K562 (cell line): ENCODE results near the gene NCCRP1.

Experiments used
- FOS ChIP-seq: IDR thresholded peaks from 3 replicates; pipeline ENCODE4 v1.6.1; 2011; ENCODE audit not compliant: insufficient read length; ENCODE audit errors: extremely low read depth
- MXI1 ChIP-seq: IDR thresholded peaks from 2 replicates; pipeline ENCODE4 v1.6.1; 2011; ENCODE audit warnings: low read depth, mild to moderate bottlenecking, improper control_type of control experiment, low read length
- NFE2 ChIP-seq: IDR thresholded peaks from 2 replicates; pipeline ENCODE4 v1.6.1; 2014; ENCODE audit warnings: antibody characterized with exemption, low read depth
- NR2C1 ChIP-seq, 2 experiments: fragments of 450-650 bp; IDR thresholded peaks; 2 replicates each; pipeline ENCODE4 v1.6.1; 2017; ENCODE audit warnings: mild to moderate bottlenecking in 2 of 2, antibody characterized with exemption in 1 of 2, inconsistent platforms in 1 of 2, missing compliant biosample characterization in 1 of 2, missing genetic modification characterization in 1 of 2
- RFX5 ChIP-seq: IDR thresholded peaks from 2 replicates; pipeline ENCODE4 v1.6.1; 2011; ENCODE audit warnings: low read depth, mild to moderate bottlenecking, improper control_type of control experiment, low read length
- SRF ChIP-seq, 2 experiments: fragments of 250-450, 450-650 bp in 1 of 2; sonication (Bioruptor Pico) in 1 of 2; sonication (generic) in 1 of 2; formaldehyde crosslinking; IDR thresholded peaks; 2 replicates each; pipeline versions ENCODE4 v1.5.0 to v1.5.1; 2020 to 2022; ENCODE audit warnings: mild to moderate bottlenecking in 1 of 2, missing genetic modification reagents in 1 of 2
- ZC3H11A ChIP-seq: IDR thresholded peaks from 2 replicates; pipeline ENCODE4 v1.6.1; 2012; ENCODE audit warnings: low read depth, low read length, improper control_type of control experiment
- ZNF121 ChIP-seq: sonication (generic); formaldehyde crosslinking; conservative IDR thresholded peaks from 2 replicates; pipeline ENCODE4 v1.8.0; 2022; ENCODE audit warnings: missing genetic modification reagents
- TF ChIP-seq, protein P1 (sequence below): fragments of 200-800 bp; sonication (Bioruptor generic); IDR thresholded peaks from 2 replicates; pipeline ENCODE4 v1.6.1; 2017; ENCODE audit warnings: missing genetic modification characterization, missing compliant biosample characterization
- TF ChIP-seq, protein P2 (sequence below): sonication (generic); formaldehyde crosslinking; IDR thresholded peaks from 2 replicates; pipeline ENCODE4 v1.8.0; 2023; ENCODE audit warnings: mild to moderate bottlenecking, missing genetic modification reagents
- TF ChIP-seq, protein P3 (sequence below): fragments of 200-800 bp; sonication (Bioruptor generic); IDR thresholded peaks from 2 replicates; pipeline ENCODE4 v1.6.1; 2017; ENCODE audit warnings: missing genetic modification characterization, missing compliant biosample characterization
- TF ChIP-seq, protein P4 (sequence below): sonication (generic); formaldehyde crosslinking; IDR thresholded peaks from 2 replicates; pipeline ENCODE4 v1.8.0; 2022; ENCODE audit warnings: mild to moderate bottlenecking, missing genetic modification reagents
- TF ChIP-seq, protein P5 (sequence below): sonication (generic); formaldehyde crosslinking; IDR thresholded peaks from 2 replicates; pipeline ENCODE4 v1.8.1; 2023; ENCODE audit warnings: mild to moderate bottlenecking, missing genetic modification reagents

DNA sequence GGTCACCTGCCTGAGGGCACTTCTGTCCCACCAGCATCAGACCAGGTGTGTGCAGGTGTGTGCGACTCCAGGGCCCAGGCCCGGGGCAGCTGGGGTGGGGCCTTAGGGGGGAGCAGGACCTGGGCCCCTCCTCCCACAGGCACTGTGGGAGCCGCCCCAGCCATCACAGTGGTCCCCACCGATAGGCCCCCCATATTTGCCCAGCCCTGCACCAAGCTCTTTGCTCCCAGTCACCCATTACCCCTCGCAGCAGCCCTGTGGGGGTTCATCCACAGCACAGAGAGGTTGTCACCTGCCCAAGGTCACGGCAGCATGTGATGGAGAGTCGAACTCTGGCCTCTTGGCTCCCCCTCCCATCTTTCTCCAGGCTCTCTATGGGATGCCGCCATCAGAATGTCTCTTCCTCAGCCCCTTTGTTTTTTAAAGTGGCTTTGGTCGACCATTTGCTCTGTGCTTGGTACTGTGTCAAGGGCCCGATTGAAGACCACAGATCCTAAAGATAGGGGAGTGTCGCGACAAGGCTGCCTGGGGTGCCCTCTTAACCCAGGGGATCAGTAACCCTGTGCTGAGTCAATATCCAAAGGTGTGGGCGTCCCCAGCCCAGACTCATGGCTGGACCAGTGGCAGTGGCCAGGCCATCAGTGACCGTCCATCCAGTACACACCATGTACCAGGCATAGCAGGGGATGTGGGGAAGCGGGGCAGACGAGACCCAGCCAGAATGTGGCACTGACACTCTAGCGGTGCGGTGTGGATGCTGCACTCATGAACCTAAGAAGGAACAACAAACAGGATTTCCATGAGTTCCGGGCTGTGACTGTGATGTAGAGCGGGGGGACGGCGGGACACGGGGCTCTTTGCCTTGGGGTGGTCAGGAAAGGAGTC lies 28.3 kb upstream of the NCCRP1 start:
- TF ChIP-seq, protein P1, sequence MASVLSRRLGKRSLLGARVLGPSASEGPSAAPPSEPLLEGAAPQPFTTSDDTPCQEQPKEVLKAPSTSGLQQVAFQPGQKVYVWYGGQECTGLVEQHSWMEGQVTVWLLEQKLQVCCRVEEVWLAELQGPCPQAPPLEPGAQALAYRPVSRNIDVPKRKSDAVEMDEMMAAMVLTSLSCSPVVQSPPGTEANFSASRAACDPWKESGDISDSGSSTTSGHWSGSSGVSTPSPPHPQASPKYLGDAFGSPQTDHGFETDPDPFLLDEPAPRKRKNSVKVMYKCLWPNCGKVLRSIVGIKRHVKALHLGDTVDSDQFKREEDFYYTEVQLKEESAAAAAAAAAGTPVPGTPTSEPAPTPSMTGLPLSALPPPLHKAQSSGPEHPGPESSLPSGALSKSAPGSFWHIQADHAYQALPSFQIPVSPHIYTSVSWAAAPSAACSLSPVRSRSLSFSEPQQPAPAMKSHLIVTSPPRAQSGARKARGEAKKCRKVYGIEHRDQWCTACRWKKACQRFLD (CRISPR knock-in tag): no peak
- TF ChIP-seq NFE2 (no peak), NR2C1 (IDR thresholded peaks at IDR 0.05) (no peak), NR2C1 (tag; IDR thresholded peaks at IDR 0.05) (no peak), FOS (no peak), MXI1 (no peak), ZC3H11A (no peak), RFX5 (no peak), SRF (CRISPR knock-in tag; IDR thresholded peaks at IDR 0.05) (no peak), ZNF121 (no peak)
- TF ChIP-seq, protein P2, sequence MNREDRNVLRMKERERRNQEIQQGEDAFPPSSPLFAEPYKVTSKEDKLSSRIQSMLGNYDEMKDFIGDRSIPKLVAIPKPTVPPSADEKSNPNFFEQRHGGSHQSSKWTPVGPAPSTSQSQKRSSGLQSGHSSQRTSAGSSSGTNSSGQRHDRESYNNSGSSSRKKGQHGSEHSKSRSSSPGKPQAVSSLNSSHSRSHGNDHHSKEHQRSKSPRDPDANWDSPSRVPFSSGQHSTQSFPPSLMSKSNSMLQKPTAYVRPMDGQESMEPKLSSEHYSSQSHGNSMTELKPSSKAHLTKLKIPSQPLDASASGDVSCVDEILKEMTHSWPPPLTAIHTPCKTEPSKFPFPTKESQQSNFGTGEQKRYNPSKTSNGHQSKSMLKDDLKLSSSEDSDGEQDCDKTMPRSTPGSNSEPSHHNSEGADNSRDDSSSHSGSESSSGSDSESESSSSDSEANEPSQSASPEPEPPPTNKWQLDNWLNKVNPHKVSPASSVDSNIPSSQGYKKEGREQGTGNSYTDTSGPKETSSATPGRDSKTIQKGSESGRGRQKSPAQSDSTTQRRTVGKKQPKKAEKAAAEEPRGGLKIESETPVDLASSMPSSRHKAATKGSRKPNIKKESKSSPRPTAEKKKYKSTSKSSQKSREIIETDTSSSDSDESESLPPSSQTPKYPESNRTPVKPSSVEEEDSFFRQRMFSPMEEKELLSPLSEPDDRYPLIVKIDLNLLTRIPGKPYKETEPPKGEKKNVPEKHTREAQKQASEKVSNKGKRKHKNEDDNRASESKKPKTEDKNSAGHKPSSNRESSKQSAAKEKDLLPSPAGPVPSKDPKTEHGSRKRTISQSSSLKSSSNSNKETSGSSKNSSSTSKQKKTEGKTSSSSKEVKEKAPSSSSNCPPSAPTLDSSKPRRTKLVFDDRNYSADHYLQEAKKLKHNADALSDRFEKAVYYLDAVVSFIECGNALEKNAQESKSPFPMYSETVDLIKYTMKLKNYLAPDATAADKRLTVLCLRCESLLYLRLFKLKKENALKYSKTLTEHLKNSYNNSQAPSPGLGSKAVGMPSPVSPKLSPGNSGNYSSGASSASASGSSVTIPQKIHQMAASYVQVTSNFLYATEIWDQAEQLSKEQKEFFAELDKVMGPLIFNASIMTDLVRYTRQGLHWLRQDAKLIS: no peak
- TF ChIP-seq, protein P3, sequence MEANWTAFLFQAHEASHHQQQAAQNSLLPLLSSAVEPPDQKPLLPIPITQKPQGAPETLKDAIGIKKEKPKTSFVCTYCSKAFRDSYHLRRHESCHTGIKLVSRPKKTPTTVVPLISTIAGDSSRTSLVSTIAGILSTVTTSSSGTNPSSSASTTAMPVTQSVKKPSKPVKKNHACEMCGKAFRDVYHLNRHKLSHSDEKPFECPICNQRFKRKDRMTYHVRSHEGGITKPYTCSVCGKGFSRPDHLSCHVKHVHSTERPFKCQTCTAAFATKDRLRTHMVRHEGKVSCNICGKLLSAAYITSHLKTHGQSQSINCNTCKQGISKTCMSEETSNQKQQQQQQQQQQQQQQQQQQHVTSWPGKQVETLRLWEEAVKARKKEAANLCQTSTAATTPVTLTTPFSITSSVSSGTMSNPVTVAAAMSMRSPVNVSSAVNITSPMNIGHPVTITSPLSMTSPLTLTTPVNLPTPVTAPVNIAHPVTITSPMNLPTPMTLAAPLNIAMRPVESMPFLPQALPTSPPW (CRISPR knock-in tag): no peak
- TF ChIP-seq, protein P4, sequence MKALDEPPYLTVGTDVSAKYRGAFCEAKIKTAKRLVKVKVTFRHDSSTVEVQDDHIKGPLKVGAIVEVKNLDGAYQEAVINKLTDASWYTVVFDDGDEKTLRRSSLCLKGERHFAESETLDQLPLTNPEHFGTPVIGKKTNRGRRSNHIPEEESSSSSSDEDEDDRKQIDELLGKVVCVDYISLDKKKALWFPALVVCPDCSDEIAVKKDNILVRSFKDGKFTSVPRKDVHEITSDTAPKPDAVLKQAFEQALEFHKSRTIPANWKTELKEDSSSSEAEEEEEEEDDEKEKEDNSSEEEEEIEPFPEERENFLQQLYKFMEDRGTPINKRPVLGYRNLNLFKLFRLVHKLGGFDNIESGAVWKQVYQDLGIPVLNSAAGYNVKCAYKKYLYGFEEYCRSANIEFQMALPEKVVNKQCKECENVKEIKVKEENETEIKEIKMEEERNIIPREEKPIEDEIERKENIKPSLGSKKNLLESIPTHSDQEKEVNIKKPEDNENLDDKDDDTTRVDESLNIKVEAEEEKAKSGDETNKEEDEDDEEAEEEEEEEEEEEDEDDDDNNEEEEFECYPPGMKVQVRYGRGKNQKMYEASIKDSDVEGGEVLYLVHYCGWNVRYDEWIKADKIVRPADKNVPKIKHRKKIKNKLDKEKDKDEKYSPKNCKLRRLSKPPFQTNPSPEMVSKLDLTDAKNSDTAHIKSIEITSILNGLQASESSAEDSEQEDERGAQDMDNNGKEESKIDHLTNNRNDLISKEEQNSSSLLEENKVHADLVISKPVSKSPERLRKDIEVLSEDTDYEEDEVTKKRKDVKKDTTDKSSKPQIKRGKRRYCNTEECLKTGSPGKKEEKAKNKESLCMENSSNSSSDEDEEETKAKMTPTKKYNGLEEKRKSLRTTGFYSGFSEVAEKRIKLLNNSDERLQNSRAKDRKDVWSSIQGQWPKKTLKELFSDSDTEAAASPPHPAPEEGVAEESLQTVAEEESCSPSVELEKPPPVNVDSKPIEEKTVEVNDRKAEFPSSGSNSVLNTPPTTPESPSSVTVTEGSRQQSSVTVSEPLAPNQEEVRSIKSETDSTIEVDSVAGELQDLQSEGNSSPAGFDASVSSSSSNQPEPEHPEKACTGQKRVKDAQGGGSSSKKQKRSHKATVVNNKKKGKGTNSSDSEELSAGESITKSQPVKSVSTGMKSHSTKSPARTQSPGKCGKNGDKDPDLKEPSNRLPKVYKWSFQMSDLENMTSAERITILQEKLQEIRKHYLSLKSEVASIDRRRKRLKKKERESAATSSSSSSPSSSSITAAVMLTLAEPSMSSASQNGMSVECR: no peak
- TF ChIP-seq, protein P5, sequence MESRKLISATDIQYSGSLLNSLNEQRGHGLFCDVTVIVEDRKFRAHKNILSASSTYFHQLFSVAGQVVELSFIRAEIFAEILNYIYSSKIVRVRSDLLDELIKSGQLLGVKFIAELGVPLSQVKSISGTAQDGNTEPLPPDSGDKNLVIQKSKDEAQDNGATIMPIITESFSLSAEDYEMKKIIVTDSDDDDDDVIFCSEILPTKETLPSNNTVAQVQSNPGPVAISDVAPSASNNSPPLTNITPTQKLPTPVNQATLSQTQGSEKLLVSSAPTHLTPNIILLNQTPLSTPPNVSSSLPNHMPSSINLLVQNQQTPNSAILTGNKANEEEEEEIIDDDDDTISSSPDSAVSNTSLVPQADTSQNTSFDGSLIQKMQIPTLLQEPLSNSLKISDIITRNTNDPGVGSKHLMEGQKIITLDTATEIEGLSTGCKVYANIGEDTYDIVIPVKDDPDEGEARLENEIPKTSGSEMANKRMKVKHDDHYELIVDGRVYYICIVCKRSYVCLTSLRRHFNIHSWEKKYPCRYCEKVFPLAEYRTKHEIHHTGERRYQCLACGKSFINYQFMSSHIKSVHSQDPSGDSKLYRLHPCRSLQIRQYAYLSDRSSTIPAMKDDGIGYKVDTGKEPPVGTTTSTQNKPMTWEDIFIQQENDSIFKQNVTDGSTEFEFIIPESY (CRISPR knock-in tag): no peak
